ENCODE results near the gene MLLT3.

GRCh38 chr9:20512636-20513035, 109.7 kb downstream of the MLLT3 start:
- TF ChIP-seq CTCF (IDR thresholded peaks at IDR 0.05; ENCODE audit: extremely low read depth in 1 of 2, insufficient read depth in 1 of 2, low read depth in 1 of 2, low read length in 2 of 2) (no peak), MAX (IDR thresholded peaks at IDR 0.05; ENCODE audit: insufficient read depth, insufficient read length) (no peak), POLR2AphosphoS5 (IDR thresholded peaks at IDR 0.05; ENCODE audit: insufficient read depth, low read depth, low read length) (no peak)

Measured in endothelial cell of umbilical vein (primary cell).